GM12878 (cell line): ENCODE measurements around the gene DPP6. TPM values are rescaled to one million over a fixed set of nuclear protein-coding genes. Genes with fewer than 3 reads are reported as not detected.

Experiments
- ATAC-seq: fragments of 200-7000 bp; cut with Tn5 transposase; 3 replicates; pipeline ENCODE4 v1.9.1; 2020; ENCODE audit warnings: mild to moderate bottlenecking, moderate library complexity
- BruUV-seq: library from RNA; stranded (reverse); fragments of 400-500 nt; replicated peaks from 2 replicates; lab custom pipeline; 2021; lab: Mats Ljungman, UMichigan
- CTCF ChIA-PET: fragments of 300-600 bp; sonication (Branson Sonifier 250); formaldehyde crosslinking; extraction: SDS; loops from one replicate; lab custom pipeline; 2021; ENCODE audit warnings: inconsistent platforms; lab: Yijun Ruan, JAX
- POLR2A ChIA-PET: fragments of 350-600 bp; formaldehyde crosslinking; extraction: SDS; loops from one replicate; lab custom pipeline; 2021; ENCODE audit warnings: inconsistent platforms; lab: Charles Lee
- RAD21 ChIA-PET: fragments of 300-600 bp; sonication (Branson Sonifier 250); formaldehyde crosslinking; loops from one replicate; lab custom pipeline; 2023; ENCODE audit warnings: antibody characterized with exemption; ENCODE audit not compliant: unreplicated experiment; lab: Charles Lee
- SMC1A ChIA-PET: fragments of 300-600 bp; sonication (Branson Sonifier 250); formaldehyde crosslinking; loops from one replicate; lab custom pipeline; 2023; ENCODE audit not compliant: unreplicated experiment, uncharacterized antibody; lab: Charles Lee
- DNase-seq: peaks from one replicate; pipeline ENCODE4 v3.0.0-alpha.2; 2011; ENCODE audit warnings: low read depth, low spot score
- FAIRE-seq: peaks from 3 replicates; lab custom pipeline; 2011; peaks lifted over from hg19 to GRCh38; lab: Jason Lieb, UNC
- H2AFZ ChIP-seq: 2 replicates; pipeline ENCODE4 v1.6.0; 2011; ENCODE audit warnings: low read depth, low read length, control low read depth; ENCODE audit not compliant: control insufficient read depth
- H3K27ac ChIP-seq: 2 replicates; pipeline ENCODE4 v1.5.1; 2011; ENCODE audit warnings: control low read depth; ENCODE audit not compliant: control insufficient read depth, insufficient read depth
- H3K27me3 ChIP-seq, 2 experiments: replicated peaks in 1 of 2; 2 replicates each; pipeline versions ENCODE4 v1.6.0 to v1.6.1; 2011; ENCODE audit warnings: low read length in 1 of 2; ENCODE audit not compliant: control insufficient read depth in 2 of 2, insufficient read depth in 2 of 2
- H3K36me3 ChIP-seq, 2 experiments: 2 replicates each; pipeline ENCODE4 v1.5.1; 2011; ENCODE audit warnings: low read length in 1 of 2; ENCODE audit not compliant: control insufficient read depth in 2 of 2, insufficient read depth in 2 of 2
- H3K4me1 ChIP-seq: 2 replicates; pipeline ENCODE4 v1.6.1; 2011; ENCODE audit warnings: mild to moderate bottlenecking, low read length, moderate library complexity, mixed read lengths; ENCODE audit not compliant: control insufficient read depth, insufficient read depth
- H3K4me2 ChIP-seq: 2 replicates; pipeline ENCODE4 v1.6.0; 2011; ENCODE audit warnings: control low read depth; ENCODE audit not compliant: control insufficient read depth, insufficient read depth
- H3K4me3 ChIP-seq: fragments of 200-600 bp; sonication (generic); 2 replicates; pipeline ENCODE4 v1.5.1; 2016
- H3K79me2 ChIP-seq: 2 replicates; pipeline ENCODE4 v1.6.0; 2011; ENCODE audit warnings: low read length; ENCODE audit not compliant: control insufficient read depth, insufficient read depth
- H3K9ac ChIP-seq: 2 replicates; pipeline ENCODE4 v1.8.0; 2011; ENCODE audit warnings: low read length, control low read depth, mixed read lengths; ENCODE audit not compliant: control insufficient read depth, insufficient read depth
- H3K9me3 ChIP-seq: replicated peaks from 3 replicates; pipeline ENCODE4 v1.5.1; 2011; ENCODE audit warnings: mild to moderate bottlenecking, low read length; ENCODE audit not compliant: control insufficient read depth, insufficient read depth
- H4K20me1 ChIP-seq: 2 replicates; pipeline ENCODE4 v1.6.0; 2011; ENCODE audit not compliant: control insufficient read depth, insufficient read depth
- DPF2 ChIP-seq: fragments of 450-650 bp; IDR thresholded peaks from 2 replicates; pipeline ENCODE4 v1.6.1; 2017; ENCODE audit warnings: mild to moderate bottlenecking
- JUNB ChIP-seq: IDR thresholded peaks from 2 replicates; pipeline ENCODE4 v1.6.1; 2016; ENCODE audit warnings: antibody characterized with exemption, mild to moderate bottlenecking
- NFXL1 ChIP-seq: fragments of 450-650 bp; IDR thresholded peaks from 2 replicates; pipeline ENCODE4 v1.6.1; 2017; ENCODE audit warnings: antibody characterized with exemption, mild to moderate bottlenecking, borderline replicate concordance
- NR2C1 ChIP-seq: fragments of 450-650 bp; IDR thresholded peaks from 2 replicates; pipeline ENCODE4 v1.6.1; 2017; ENCODE audit warnings: antibody characterized with exemption, mild to moderate bottlenecking, moderate library complexity
- NR2C2 ChIP-seq: IDR thresholded peaks from 2 replicates; pipeline ENCODE4 v1.6.1; 2011; ENCODE audit warnings: borderline replicate concordance, low read depth; ENCODE audit not compliant: control insufficient read depth, insufficient read length
- SP1 ChIP-seq: IDR thresholded peaks from one replicate; pipeline ENCODE4 v1.6.1; 2011; ENCODE audit warnings: low read depth, low read length
- SRF ChIP-seq, 2 experiments: IDR thresholded peaks; 2 replicates each; pipeline ENCODE4 v1.6.1; 2011; ENCODE audit warnings: low read depth in 2 of 2, low read length in 2 of 2, mild to moderate bottlenecking in 1 of 2, moderate library complexity in 1 of 2
- TARDBP ChIP-seq: IDR thresholded peaks from 2 replicates; pipeline ENCODE4 v1.6.1; 2016; ENCODE audit warnings: borderline replicate concordance
- WGBS: methylation state at CpG from one replicate; pipeline ENCODE4 v1.1.6; 2016; ENCODE audit warnings: low lambda C conversion rate; ENCODE audit not compliant: insufficient replicate concordance, insufficient coverage; ENCODE audit errors: missing lambda C conversion rate; 5-methylcytosine and 5-hydroxymethylcytosine counted together
- in situ Hi-C: fragments of 300-500 bp; cut with MboI; formaldehyde crosslinking; loops from 9 replicates; pipeline ENCODE4 v1.14.3; 2018; ENCODE audit warnings: mixed read lengths
- intact Hi-C: fragments of 100-400 bp; cut with micrococcal nuclease; formaldehyde crosslinking; loops from one replicate; pipeline ENCODE4 v1.14.2; 2022; ENCODE audit not compliant: unreplicated experiment
- polyA plus RNA-seq, 11 experiments: library from polyadenylated mRNA; depleted of rRNA in 4 of 11; unstranded in 6 of 11; stranded (reverse) in 5 of 11; fragments of >200 nt; fragmentation: Nextera tagmentation in 4 of 11; fragmentation: Illumina TruSeq in 1 of 11; extraction: Ambion mirVana in 4 of 11; extraction: Trizol in 1 of 11; gene quantifications; 1 replicate in 1 of 11; 2 replicates in 10 of 11; pipeline versions ENCODE4 v1.2.1 to v1.2.3, GENCODE V29; 2011 to 2016; ENCODE audit warnings: inconsistent platforms in 2 of 11, missing spikeins in 2 of 11, low read depth in 1 of 11
- total RNA-seq, 4 experiments: library from RNA; depleted of rRNA in 3 of 4; stranded (reverse); fragments of >200 nt in 3 of 4; fragmentation: Illumina TruSeq in 1 of 4; extraction: Trizol in 1 of 4; gene quantifications; 2 replicates each; pipeline versions ENCODE4 v1.2.1 to v1.2.3, GENCODE V29; 2013 to 2021
- TF ChIP-seq, protein P1 (sequence below): IDR thresholded peaks from 2 replicates; pipeline ENCODE4 v1.6.1; 2011; ENCODE audit warnings: low read depth, mild to moderate bottlenecking, low read length, moderate library complexity, borderline replicate concordance; ENCODE audit errors: extremely low read depth
- TF ChIP-seq, protein P2 (sequence below): fragments of 450-650 bp; IDR thresholded peaks from 2 replicates; pipeline ENCODE4 v1.6.1; 2017; ENCODE audit warnings: borderline replicate concordance
- TF ChIP-seq, protein P3 (sequence below): fragments of 450-650 bp; IDR thresholded peaks from 2 replicates; pipeline ENCODE4 v1.6.1; 2017; ENCODE audit warnings: mild to moderate bottlenecking, low read depth, inconsistent platforms; ENCODE audit not compliant: poor library complexity, severe bottlenecking

DPP6 gene
- total and polyA plus RNA-seq, 10 of the 15 experiments (the other 5 are each of a cell fraction or from before 2014, with no cell fraction given), result not detected

DNA sequence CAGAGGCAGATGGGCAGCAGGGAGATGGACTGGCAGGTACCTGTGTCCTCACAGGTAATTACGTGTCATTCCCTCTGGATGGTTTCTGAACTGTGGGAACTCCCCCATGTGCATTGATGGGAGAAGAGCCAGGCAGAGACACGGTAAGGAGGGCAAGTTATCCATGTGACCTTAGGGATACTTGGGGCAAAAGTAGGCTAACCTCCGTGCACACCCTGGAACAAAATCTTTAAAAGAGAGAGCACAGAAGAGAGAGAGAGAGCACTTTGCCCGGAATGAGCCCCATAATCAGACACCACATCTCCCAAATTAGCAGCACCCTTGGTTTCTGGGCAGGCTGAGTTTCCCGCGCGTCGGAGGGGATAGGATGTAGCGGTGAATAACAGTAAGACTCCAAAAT lies 527.5 kb downstream of the DPP6 start:
- intact Hi-C loops, result no loop called here
- H3K27ac ChIP-seq, result no peak overlapping the region
- ATAC-seq (no peak), DNase-seq (no peak), FAIRE-seq (no peak)
- no peaks in the 10 kb centered on the region; the same call in 2 of the 3 replicates for H3K9me3 ChIP-seq
- WGBS, result 63% methylated on average over 9 of the region's 9 CpGs
- H3K4me1 ChIP-seq, result no peaks in the 10 kb centered on the region
- no peaks in the 10 kb centered on the region for H3K36me3 ChIP-seq
- H3K27me3 ChIP-seq, result no peaks in the 10 kb centered on the region
- no peak overlapping the region for H3K4me2 ChIP-seq
- in situ Hi-C loops, result no loop called here
- BruUV-seq, result no TSS peak
- H2AFZ ChIP-seq, result no peak overlapping the region
- ChIA-PET CTCF (no interaction called here), SMC1A (no interaction called here), RAD21 (no interaction called here), POLR2A (no interaction called here)
- no peak overlapping the region for H3K4me3 ChIP-seq
- H3K9ac ChIP-seq, result no peak overlapping the region
- H4K20me1 ChIP-seq, result no peaks in the 10 kb centered on the region
- no peaks in the 10 kb centered on the region for H3K79me2 ChIP-seq
- TF ChIP-seq SRF (IDR thresholded peaks at IDR 0.05; ENCODE audit: low read depth in 2 of 2, low read length in 2 of 2) (no peak), DPF2 (no peak), SP1 (no peak), NFXL1 (no peak), NR2C1 (no peak), NR2C2 (no peak), JUNB (no peak), TARDBP (no peak)
- TF ChIP-seq, protein P1, sequence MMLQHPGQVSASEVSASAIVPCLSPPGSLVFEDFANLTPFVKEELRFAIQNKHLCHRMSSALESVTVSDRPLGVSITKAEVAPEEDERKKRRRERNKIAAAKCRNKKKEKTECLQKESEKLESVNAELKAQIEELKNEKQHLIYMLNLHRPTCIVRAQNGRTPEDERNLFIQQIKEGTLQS, result no peak
- TF ChIP-seq, protein P2, sequence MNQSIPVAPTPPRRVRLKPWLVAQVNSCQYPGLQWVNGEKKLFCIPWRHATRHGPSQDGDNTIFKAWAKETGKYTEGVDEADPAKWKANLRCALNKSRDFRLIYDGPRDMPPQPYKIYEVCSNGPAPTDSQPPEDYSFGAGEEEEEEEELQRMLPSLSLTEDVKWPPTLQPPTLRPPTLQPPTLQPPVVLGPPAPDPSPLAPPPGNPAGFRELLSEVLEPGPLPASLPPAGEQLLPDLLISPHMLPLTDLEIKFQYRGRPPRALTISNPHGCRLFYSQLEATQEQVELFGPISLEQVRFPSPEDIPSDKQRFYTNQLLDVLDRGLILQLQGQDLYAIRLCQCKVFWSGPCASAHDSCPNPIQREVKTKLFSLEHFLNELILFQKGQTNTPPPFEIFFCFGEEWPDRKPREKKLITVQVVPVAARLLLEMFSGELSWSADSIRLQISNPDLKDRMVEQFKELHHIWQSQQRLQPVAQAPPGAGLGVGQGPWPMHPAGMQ, result no peak
- TF ChIP-seq, protein P3, sequence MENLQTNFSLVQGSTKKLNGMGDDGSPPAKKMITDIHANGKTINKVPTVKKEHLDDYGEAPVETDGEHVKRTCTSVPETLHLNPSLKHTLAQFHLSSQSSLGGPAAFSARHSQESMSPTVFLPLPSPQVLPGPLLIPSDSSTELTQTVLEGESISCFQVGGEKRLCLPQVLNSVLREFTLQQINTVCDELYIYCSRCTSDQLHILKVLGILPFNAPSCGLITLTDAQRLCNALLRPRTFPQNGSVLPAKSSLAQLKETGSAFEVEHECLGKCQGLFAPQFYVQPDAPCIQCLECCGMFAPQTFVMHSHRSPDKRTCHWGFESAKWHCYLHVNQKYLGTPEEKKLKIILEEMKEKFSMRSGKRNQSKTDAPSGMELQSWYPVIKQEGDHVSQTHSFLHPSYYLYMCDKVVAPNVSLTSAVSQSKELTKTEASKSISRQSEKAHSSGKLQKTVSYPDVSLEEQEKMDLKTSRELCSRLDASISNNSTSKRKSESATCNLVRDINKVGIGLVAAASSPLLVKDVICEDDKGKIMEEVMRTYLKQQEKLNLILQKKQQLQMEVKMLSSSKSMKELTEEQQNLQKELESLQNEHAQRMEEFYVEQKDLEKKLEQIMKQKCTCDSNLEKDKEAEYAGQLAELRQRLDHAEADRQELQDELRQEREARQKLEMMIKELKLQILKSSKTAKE, result no peak
